GM19193 (cell line): ENCODE results near the gene ETFA.

Experiments used
- POLR2A ChIP-seq: IDR thresholded peaks from 4 replicates; pipeline ENCODE4 v1.6.1; 2011; ENCODE audit not compliant: insufficient read depth, insufficient read length; ENCODE audit errors: extremely low read depth

ETFA gene

GRCh38 chr15:76312540-76313174 lies 1.4 kb upstream of the ETFA start:
- TF ChIP-seq POLR2A = no peak

GRCh38 chr15:76310475-76311099 lies 682 bp downstream of the ETFA start:
- no peak for TF ChIP-seq POLR2A

- TF ChIP-seq POLR2A = no peak
Observed at GRCh38 chr15:76309601-76310330, 1.5 kb downstream of the ETFA start.

- no peak for TF ChIP-seq POLR2A
Observed at GRCh38 chr15:76303909-76304308, 7.4 kb downstream of the ETFA start.

GRCh38 chr15:76299786-76300185 lies 11.5 kb downstream of the ETFA start:
- TF ChIP-seq POLR2A = no peak

GRCh38 chr15:76298986-76299385 lies 12.3 kb downstream of the ETFA start:
- no peak for TF ChIP-seq POLR2A

- TF ChIP-seq POLR2A = no peak
Observed at GRCh38 chr15:76296849-76297248, 14.4 kb downstream of the ETFA start.

GRCh38 chr15:76293361-76293760 lies 17.9 kb downstream of the ETFA start:
- TF ChIP-seq POLR2A = no peak

GRCh38 chr15:76289582-76289981 lies 21.7 kb downstream of the ETFA start:
- no peak for TF ChIP-seq POLR2A

GRCh38 chr15:76286271-76286879 lies 24.9 kb downstream of the ETFA start:
- TF ChIP-seq POLR2A = no peak

GRCh38 chr15:76285241-76285825 lies 25.9 kb downstream of the ETFA start:
- no peak for TF ChIP-seq POLR2A

GRCh38 chr15:76282465-76282864 lies 28.8 kb downstream of the ETFA start:
- no peak for TF ChIP-seq POLR2A

- TF ChIP-seq POLR2A = no peak
Observed at GRCh38 chr15:76278651-76279050, 32.6 kb downstream of the ETFA start.

GRCh38 chr15:76274821-76275220 lies 36.4 kb downstream of the ETFA start:
- no peak for TF ChIP-seq POLR2A

- no peak for TF ChIP-seq POLR2A
Observed at GRCh38 chr15:76274226-76274625, 37.0 kb downstream of the ETFA start.
